ENCODE results near the gene KIRREL3.

KIRREL3 gene

GRCh38 chr11:126863294-126863997, 137.1 kb downstream of the KIRREL3 start:
- DNase-seq: no peak

DNA sequence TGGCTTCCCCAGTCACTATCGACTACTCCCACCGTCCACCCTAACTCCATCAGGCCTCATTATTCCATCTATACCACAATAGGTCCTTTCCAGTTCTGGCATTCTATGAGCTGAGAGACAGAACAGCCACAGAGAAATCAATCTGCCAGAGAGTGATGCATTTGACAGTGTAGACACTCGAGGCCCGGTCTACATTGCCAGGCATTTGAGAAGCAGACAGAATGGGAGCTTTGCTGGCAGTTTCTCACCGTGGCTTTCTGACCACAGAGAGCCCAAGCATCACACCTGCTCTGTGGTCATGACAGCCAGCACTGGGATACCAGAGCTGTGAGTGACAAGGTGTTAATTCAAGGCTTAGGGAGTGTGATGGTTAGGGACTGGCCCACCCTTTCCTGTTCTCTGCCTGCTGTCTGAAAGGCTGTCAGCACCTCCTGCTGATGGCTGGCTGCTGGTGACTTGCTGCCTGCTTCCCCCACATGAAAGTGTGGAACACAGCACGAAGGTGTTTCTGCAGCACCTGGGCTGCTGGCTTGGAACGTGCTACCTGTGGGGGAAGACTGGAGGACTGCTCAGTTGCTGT, 137.8 kb downstream of the KIRREL3 start:
- DNase-seq: no peak

GRCh38 chr11:126861796-126862459, 138.6 kb downstream of the KIRREL3 start:
- no peak for DNase-seq

DNA sequence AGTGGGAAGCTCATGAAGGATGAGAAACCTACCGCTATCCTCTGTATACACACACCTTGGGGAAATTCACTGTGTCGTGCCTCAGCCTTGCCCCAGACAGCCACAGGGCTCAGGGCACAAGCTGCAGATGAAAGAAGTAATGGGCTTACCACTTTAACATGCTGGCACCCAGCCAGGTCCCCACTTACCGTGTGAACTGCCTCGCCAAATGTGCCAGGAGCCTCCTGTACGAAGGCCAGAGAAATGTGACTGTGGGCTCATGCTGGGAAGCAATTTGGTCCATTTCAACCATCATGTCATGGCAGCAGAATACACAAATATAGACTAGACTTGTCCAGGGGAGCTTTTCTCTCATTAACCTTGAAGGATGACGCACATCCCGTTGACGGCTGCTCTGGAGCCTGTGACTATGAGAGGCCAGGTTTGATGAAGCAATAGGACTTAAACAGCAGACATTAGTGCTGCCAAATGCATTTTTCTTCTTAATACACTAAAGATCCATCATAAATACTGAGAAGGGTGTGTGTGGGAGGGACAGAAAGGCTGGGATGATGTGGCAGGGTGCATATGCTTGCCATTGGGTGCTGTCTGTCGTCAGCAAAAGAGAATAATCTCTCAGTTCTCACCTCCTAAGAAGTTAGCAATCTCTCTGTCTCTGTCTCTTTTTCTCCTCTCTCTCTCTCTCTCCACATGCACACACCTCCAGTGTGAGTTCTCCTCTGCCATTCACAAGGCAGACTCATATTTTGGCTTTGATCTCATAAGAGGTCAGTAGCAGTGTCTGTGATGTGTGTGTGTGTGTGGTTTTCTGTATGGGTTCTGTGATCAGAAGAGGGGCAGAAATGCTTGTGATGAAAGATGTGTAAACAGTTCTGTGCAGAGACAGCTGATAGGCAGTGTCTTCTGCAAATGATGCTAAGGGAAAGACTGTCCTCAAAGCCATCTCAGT, 142.4 kb downstream of the KIRREL3 start:
- DNase-seq: no peak

- no peak for DNase-seq
These were observed 145.0 kb downstream of the KIRREL3 start for GRCh38 chr11:126855536-126855935.

GRCh38 chr11:126853732-126854131, 146.8 kb downstream of the KIRREL3 start:
- DNase-seq: no peak

DNA sequence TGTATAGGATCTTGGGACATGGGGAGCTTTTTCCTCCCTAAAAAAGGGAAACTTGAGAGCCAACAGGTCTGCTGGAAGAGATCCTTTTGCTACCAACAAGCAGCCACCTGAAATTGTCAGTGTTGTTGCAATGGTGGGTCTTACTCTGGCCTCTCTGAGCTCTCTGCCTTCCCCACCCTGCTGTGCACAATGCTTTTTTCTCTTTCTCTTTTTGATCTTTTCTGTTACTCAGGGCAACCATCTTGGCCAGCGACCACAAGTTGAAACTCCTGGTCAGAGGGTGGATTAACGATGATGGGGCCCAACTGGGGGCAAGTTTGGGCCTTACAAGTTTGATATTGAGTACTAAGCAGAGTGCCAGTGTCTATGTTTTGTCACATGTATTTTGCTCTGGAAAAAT, 155.8 kb downstream of the KIRREL3 start:
- DNase-seq: no peak

DNA sequence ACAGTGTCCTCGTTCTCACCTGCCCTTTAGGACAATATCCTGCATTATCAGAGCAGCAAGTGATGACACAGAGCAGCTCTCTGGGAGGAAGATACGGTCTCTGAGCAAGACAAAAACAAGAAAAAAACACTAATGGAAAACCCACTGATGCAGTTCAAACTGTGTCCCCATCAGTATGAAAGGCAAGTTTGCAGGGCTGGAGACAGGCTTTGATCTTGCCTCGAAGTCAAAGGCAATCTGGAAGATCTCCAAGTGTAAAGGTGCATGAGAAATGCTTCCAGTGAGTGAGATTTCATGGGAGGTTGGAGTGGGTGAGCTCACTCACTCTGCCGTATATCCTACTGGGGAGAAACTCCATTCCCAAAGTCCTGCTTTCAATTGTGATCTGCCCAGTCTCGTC, 157.5 kb downstream of the KIRREL3 start:
- no peak for DNase-seq

- no peak for DNase-seq
These were observed 158.6 kb downstream of the KIRREL3 start for GRCh38 chr11:126841999-126842398.

DNA sequence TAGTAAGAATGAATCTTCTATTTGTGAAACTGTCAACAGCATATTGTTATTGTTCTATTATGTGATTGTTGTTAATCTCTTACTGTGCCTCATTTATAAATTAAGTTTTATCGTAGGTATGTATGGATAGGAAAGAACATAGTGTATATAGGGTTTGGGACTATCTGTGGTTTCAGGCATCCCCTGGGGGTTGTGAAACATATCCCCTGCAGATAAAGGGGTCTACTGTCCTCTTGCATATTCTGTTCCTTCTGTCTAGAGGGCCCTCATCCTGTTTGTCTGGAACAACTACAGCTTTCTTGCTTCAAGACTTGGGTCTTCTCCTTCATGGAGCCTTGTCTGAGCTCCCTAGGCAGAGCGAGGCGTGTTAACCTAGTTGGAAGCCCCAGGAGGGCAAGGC, 159.6 kb downstream of the KIRREL3 start:
- DNase-seq: no peak

DNA sequence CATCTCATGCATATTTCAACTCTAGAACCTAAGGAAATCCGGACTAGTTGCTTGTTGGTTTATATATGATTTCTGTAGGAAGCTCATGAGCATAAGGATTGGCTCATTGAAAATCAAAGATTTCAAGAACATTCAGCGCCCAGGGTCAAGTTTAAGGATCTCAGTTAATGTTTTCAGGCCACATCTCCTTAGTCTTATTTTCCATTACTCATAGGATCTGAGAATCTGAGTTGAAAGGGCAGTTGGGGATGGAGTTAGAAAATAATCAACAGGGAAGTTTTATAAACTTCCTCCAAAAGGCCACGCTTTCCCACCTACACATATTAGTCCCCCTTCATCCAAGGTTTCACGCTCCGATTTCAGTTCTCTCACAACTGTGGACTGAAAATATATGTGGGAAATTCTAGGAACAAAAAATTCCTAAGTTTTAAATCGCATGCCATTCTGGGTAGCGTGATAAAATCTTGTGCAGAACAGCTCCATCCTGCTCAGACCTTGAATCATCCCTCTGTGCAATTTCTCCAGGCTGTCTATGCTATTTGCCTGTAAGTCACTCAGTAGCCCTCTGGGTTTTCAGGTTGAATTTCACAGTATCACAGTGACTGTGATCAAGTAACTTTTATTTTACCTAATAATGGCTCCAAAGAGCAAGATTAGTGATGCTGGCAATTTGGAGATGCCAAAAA, 160.2 kb downstream of the KIRREL3 start:
- DNase-seq: no peak

- no peak for DNase-seq
These were observed 161.1 kb downstream of the KIRREL3 start for GRCh38 chr11:126839496-126839895.

GRCh38 chr11:126838779-126839178, 161.8 kb downstream of the KIRREL3 start:
- DNase-seq: no peak

DNA sequence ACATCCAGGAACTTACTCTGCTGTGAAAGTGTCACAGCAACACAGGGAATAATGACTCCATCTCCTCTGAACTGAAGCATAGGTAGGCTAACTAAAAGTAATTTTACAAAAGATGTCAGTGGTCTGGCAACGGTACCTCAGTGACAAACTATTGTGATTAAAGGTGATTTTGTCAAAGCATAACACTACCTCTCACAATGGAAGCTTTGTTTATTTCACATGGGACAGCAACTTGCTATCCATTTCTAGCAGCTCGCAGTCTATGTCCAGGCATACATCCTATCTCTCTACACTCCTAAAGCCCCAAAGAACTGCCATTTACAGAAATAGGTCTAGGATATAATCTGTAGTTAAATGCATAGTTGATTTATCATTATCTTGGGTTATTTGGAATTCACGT, 163.0 kb downstream of the KIRREL3 start:
- DNase-seq: no peak

DNA sequence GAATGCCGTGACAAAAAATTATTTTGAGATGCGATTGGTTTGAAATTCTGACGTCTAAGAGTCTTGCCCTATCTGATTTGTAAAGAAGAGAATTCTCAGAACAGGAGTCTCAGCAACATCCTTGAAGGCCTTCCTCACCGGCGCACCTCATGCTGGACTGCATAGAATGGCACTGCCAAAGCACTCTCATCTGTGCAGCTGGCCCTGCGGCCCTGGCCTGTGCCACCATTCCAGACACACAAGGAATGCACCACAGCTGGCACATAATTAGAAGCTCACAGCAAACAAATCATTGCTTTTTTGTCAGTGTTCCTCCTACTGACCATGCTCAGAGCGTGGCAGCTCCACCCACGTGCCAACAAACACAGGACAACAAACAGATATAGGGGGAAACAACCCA, 166.0 kb downstream of the KIRREL3 start:
- DNase-seq: no peak

GRCh38 chr11:126834149-126834548, 166.4 kb downstream of the KIRREL3 start:
- no peak for DNase-seq

DNA sequence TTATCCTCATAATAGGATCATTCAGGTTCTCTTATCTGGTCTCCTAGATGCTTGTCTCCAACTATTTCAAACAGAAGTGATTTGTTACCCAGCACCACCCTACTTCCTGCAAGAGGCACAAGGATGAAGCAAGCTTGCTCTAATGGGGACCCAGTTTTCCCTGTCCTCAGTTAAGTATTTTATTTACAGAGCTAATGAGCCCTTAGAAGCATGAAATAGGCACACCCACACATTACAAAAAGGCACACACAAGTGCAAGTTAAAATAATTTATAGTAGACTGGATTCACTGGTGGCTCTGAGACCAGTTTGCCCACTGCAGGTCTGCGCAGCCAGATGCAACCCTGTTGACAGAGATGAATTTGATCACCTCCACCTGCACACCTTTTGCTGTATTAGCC, 167.5 kb downstream of the KIRREL3 start:
- DNase-seq: no peak

DNA sequence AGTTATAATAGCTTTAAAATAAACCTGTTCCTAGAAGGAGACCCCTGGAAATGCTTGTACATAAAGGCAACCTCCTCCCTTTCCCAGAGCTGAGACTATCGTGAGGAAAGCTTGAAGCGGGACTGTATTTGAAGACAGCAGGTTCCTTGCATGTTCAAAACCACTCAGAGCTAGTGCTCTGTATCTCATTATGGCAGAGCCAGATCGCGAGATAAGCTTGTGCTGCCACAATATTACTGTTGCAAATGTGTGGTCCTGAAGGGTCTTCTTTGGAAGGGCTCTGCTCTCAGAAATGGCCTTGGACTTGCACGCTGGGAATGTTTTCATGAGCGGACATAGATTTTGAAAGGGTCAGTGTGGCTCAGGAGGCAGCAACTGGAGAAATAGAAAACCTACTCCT, 168.2 kb downstream of the KIRREL3 start:
- no peak for DNase-seq

GRCh38 chr11:126830216-126830806, 170.3 kb downstream of the KIRREL3 start:
- DNase-seq: no peak

GRCh38 chr11:126829716-126830115, 170.9 kb downstream of the KIRREL3 start:
- DNase-seq: no peak

GRCh38 chr11:126824035-126824607, 176.4 kb downstream of the KIRREL3 start:
- DNase-seq: no peak

GRCh38 chr11:126823274-126823673, 177.3 kb downstream of the KIRREL3 start:
- no peak for DNase-seq

Data from suppressor macrophage treated with lipopolysaccharide for 1 hour (primary cell).